Ovary (tissue), 9 donors: ENCODE measurements around the gene EDAR. TPM values are rescaled to one million over a fixed set of nuclear protein-coding genes. Genes with fewer than 3 reads are reported as not detected.

Source experiments
- DNase-seq, 5 donors: peaks; one replicate each; pipeline ENCODE4 v3.0.0-alpha.2; 2019 to 2020
- H3K27ac ChIP-seq, 2 donors: fragments of 200-600 bp; one replicate each; pipeline versions ENCODE4 v1.5.1 to v1.8.0; 2019 to 2022
- H3K27me3 ChIP-seq: fragments of 200-600 bp; one replicate; pipeline ENCODE4 v1.8.0; 2022
- H3K36me3 ChIP-seq: fragments of 200-600 bp; sonication (generic); one replicate; pipeline ENCODE4 v1.5.1; 2019
- H3K4me1 ChIP-seq: one replicate; pipeline ENCODE4 v1.8.1; 2013; ENCODE audit warnings: mild to moderate bottlenecking, moderate library complexity; ENCODE audit not compliant: insufficient read depth
- H3K4me3 ChIP-seq: fragments of 200-600 bp; sonication (generic); one replicate; pipeline ENCODE4 v1.5.1; 2017
- H3K9me3 ChIP-seq, 2 donors: fragments of 200-600 bp in 1 of 2; sonication (generic) in 1 of 2; one replicate each; pipeline versions ENCODE4 v1.5.1 to v1.8.1; 2013 to 2019; ENCODE audit warnings: mild to moderate bottlenecking in 1 of 2, moderate library complexity in 1 of 2
- EP300 ChIP-seq: sonication (generic); formaldehyde crosslinking; IDR thresholded peaks from one replicate; pipeline ENCODE4 v1.6.1; 2017; ENCODE audit warnings: antibody characterized with exemption
- POLR2A ChIP-seq: fragments of 450-650 bp; IDR thresholded peaks from one replicate; pipeline ENCODE4 v1.6.1; 2017; ENCODE audit warnings: antibody characterized with exemption, mild to moderate bottlenecking, moderate library complexity
- WGBS, 3 donors: extraction: QIAGEN DNeasy Blood & Tissue Kit in 1 of 3; methylation state at CpG; one replicate each; pipeline versions ENCODE4 v1.1.5 to v1.1.7; 2013 to 2017; 5-methylcytosine and 5-hydroxymethylcytosine counted together
- intact Hi-C, 4 donors: fragments of 100-400 bp; cut with DNase I; formaldehyde crosslinking; loops; one replicate each; pipeline versions ENCODE4 v1.11.0 to v1.15.1; 2022 to 2023
- polyA plus RNA-seq, 2 donors: library from polyadenylated mRNA; stranded (reverse); fragments of 200-250 nt in 1 of 2; fragments of 350-450 nt in 1 of 2; fragmentation: Illumina TruSeq in 1 of 2; extraction: RNeasy Lipid Tissue Mini Kit (QIAGEN cat#74804) in 1 of 2; gene quantifications; one replicate each; pipeline ENCODE4 v1.2.3, GENCODE V29; 2013 to 2014
- total RNA-seq, 7 donors: library from RNA; depleted of rRNA in 2 of 7; stranded (reverse); fragments of >200 nt in 2 of 7; fragmentation: NEBNext Ultra II Directional in 3 of 7; extraction: Animal tissue kit (Norgen Biotek cat#: 25700) in 3 of 7; gene quantifications; one replicate each; pipeline versions ENCODE4 v1.1.0 to v1.2.4, GENCODE V29; 2016 to 2023
- TF ChIP-seq, protein P1 (sequence below), 3 donors: fragments of 450-650 bp in 2 of 3; fragments of 200-600 bp in 1 of 3; IDR thresholded peaks; one replicate each; pipeline versions ENCODE4 v1.5.1 to v1.8.0; 2016 to 2022; ENCODE audit warnings: antibody characterized with exemption in 3 of 3, mild to moderate bottlenecking in 1 of 3
- donor health status: DM: no; HTN: no; CAD: no; lungs with moderate emphysema.
- donor health status: DM: no; HTN: no; CAD: no.
- donor health status: Bipolar disorder and iron deficiency.
- donor health status: DM: yes; HTN: yes; CAD: no.
- donor health status: DM: no; HTN: no; CAD: no.
- donor health status: DM: yes; HTN: yes; CAD: no.

Gene EDAR
- total and polyA plus RNA-seq, 9 donors, result 0.11 to 0.13 (median 0.11) TPM; not detected in 6

DNA sequence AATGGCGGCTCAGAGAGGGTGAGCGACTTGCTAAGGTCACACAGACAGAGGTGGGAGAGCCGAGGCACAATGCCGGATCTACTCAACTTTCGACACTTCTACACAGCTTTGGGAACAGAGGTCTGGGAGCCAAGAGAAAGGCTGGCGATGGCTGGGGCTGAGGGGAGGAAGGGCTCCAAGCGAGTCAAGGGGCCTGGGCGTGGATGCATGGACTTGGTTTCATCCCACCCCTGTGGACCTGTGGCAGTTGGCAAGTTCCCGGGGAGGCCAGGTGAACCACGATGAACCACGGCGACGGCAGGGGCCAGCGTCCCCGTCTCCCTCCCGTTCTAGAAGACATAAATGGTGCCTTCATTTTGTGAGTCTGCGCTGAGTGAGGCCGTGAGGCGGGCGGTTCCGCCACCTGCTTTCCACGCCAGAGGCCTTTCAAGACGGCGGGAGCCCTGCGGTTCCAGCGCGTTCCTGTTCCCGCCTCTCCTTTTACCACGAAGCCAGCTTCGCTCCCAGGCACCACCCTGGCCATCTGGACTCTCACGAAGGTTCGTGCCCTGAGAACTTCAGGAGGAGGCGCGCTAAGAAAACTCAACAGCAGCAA is 46.7 kb downstream of the EDAR start:
- H3K27me3 ChIP-seq, result no peaks in the 10 kb centered on the region
- intact Hi-C loops, result no loop called here
- TF ChIP-seq, protein P1, sequence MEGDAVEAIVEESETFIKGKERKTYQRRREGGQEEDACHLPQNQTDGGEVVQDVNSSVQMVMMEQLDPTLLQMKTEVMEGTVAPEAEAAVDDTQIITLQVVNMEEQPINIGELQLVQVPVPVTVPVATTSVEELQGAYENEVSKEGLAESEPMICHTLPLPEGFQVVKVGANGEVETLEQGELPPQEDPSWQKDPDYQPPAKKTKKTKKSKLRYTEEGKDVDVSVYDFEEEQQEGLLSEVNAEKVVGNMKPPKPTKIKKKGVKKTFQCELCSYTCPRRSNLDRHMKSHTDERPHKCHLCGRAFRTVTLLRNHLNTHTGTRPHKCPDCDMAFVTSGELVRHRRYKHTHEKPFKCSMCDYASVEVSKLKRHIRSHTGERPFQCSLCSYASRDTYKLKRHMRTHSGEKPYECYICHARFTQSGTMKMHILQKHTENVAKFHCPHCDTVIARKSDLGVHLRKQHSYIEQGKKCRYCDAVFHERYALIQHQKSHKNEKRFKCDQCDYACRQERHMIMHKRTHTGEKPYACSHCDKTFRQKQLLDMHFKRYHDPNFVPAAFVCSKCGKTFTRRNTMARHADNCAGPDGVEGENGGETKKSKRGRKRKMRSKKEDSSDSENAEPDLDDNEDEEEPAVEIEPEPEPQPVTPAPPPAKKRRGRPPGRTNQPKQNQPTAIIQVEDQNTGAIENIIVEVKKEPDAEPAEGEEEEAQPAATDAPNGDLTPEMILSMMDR (IDR thresholded peaks at IDR 0.05), result no peak
- no peak for TF ChIP-seq EP300
- TF ChIP-seq POLR2A, result no peak
- 93 to 96% (median 95%) methylated on average over 34 of the region's 34 CpGs for WGBS, 3 donors
- H3K9me3 ChIP-seq, result no peaks in the 10 kb centered on the region
- H3K4me1 ChIP-seq, result no peaks in the 10 kb centered on the region
- H3K4me3 ChIP-seq, result no peak overlapping the region
- no peak for DNase-seq
- no peaks in the 10 kb centered on the region for H3K36me3 ChIP-seq
- no peak overlapping the region for H3K27ac ChIP-seq

DNA sequence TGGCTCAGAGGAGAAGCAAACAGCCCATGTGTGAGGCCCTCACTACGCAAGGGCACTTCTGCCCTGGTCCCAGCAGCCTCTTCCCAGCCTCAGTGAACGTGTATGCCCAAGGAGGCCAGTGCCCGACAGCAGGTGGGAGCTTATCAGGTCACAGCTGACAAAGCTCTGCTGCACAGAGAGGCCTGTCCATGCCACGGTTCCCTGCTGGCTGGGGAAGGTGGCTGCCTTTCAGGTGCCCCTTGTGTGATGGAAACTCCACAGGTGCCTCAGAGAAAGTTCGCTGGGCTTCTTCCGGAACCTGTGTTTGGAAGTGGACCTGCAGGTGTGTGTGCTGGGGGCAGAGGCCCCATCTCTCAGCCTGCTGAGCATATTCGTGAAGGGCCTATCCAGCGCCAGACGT is 47.3 kb downstream of the EDAR start:
- intact Hi-C loops, result no loop called here
- Histone ChIP-seq H3K27me3 (no peaks in the 10 kb centered on the region), H3K9me3 (no peaks in the 10 kb centered on the region), H3K4me1 (no peaks in the 10 kb centered on the region), H3K4me3 (no peak overlapping the region), H3K27ac (no peak overlapping the region), H3K36me3 (no peaks in the 10 kb centered on the region)
- no peak for DNase-seq
- no peak for TF ChIP-seq POLR2A
- 88 to 89% (median 89%) methylated on average over 9 of the region's 9 CpGs for WGBS, 3 donors

DNA sequence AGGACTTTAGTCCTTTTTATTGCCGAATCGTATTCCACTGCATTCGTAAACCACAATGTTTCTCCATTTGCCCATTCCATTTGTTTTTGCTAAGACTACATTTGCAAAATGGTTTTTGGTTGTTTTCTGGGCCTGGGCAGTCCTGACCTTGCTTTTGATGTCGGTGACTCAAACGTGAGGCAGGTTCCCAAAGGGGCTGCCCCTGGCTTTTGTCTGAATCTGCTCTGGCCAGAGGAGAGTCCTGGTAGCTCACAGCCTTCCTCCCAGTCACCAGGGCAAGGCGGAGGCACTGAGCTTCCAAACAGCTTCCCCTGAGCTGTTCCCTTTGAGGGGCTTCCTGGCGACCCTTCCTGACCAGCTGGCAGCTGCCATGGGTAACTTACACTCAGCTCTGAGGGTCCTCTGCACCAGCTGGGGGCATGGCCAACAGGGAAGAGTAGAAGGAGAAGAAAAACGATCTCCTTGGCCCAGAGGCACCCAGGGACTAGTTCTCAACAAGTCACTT is 47.8 kb downstream of the EDAR start:
- Histone ChIP-seq H3K36me3 (no peaks in the 10 kb centered on the region), H3K4me3 (no peak overlapping the region), H3K27ac (no peak overlapping the region), H3K4me1 (no peaks in the 10 kb centered on the region), H3K27me3 (no peaks in the 10 kb centered on the region), H3K9me3 (no peaks in the 10 kb centered on the region)
- 78 to 83% (median 81%) methylated on average over 8 of the region's 8 CpGs for WGBS, 3 donors
- TF ChIP-seq POLR2A (no peak), EP300 (no peak)
- TF ChIP-seq, protein P1 (IDR thresholded peaks at IDR 0.05), result no peak
- no peak for DNase-seq
- intact Hi-C loops, result no loop called here

GRCh38 chr2:108940156-108940555 is 48.9 kb downstream of the EDAR start:
- TF ChIP-seq POLR2A (no peak), EP300 (no peak)
- TF ChIP-seq, protein P1 (IDR thresholded peaks at IDR 0.05), result no peak
- no peaks in the 10 kb centered on the region for H3K9me3 ChIP-seq
- no peaks in the 10 kb centered on the region for H3K27me3 ChIP-seq
- no peak overlapping the region for H3K4me3 ChIP-seq
- intact Hi-C loops, result no loop called here
- DNase-seq, result no peak
- H3K36me3 ChIP-seq, result no peaks in the 10 kb centered on the region
- WGBS, 3 donors, result 68 to 76% (median 75%) methylated on average over 13 of the region's 13 CpGs
- H3K27ac ChIP-seq, result no peak overlapping the region
- H3K4me1 ChIP-seq, result no peaks in the 10 kb centered on the region

DNA sequence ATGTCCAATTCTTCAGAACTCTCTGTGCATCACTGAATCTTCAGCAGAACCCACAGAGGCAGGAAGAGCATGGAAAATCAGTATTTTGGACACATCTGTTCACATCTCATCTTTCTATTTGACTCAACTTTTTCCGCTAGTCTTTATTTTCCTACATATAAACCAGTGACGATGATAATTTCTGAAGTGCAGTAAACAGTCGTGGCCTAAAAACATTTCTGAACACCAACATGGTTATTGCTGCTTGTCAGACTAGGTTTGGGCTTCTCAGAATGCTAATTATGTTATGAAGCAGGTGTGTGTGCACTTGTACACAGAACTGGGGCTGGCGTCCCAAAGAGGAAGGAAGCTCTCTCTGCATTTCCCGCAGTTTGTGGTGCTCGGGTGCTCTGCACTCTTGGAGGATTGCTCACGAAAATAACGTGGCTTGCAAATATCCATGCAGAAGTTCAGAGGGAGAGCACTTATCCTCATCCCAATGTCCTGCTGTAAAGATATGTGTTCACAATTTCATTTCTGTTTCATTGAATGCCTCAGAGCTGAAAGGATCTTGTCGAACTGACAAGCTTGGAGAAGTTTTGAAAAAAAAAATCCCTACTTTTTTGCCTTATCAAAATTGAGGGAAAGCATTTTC is 50.8 kb downstream of the EDAR start:
- Histone ChIP-seq H3K27ac (no peak overlapping the region), H3K9me3 (no peaks in the 10 kb centered on the region), H3K36me3 (no peaks in the 10 kb centered on the region), H3K4me1 (no peaks in the 10 kb centered on the region), H3K4me3 (no peak overlapping the region), H3K27me3 (no peaks in the 10 kb centered on the region)
- WGBS, 3 donors, result 68 to 70% (median 68%) methylated on average over 9 of the region's 9 CpGs
- no peak for TF ChIP-seq EP300
- TF ChIP-seq POLR2A, result no peak
- TF ChIP-seq, protein P1 (IDR thresholded peaks at IDR 0.05), result no peak
- intact Hi-C loops, result no loop called here
- DNase-seq, result no peak
